Right kidney (tissue), 1 donor: Measurements from ENCODE around the gene MBP.

Experiments
- DNase-seq: peaks from one replicate; pipeline ENCODE4 v3.0.0-alpha.2; 2016

Gene MBP

GRCh38 chr18:77047803-77048419 lies 84.7 kb downstream of the MBP start:
- no peak for DNase-seq

- no peak for DNase-seq
Observed at GRCh38 chr18:77046994-77047393, 85.6 kb downstream of the MBP start.

DNA sequence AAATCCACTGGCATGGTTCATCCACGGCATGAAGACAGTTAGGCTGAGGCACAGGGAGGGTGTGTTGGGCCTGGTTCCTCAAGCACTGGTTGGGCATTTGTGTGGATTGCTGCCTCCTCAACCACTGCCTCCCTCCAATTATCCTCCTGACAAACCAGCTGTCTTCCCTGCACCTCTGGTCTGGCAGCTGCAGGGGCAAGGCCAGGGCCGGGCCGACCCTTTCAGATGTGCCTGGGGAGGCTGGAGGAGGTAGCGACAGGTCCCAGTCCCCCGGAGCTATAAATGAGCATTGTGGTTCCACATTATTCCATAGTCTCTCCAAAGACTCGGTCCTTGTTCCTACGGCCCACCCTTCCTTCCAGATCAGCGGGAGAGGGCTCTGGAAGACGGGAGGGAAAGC lies 86.2 kb downstream of the MBP start:
- no peak for DNase-seq

DNA sequence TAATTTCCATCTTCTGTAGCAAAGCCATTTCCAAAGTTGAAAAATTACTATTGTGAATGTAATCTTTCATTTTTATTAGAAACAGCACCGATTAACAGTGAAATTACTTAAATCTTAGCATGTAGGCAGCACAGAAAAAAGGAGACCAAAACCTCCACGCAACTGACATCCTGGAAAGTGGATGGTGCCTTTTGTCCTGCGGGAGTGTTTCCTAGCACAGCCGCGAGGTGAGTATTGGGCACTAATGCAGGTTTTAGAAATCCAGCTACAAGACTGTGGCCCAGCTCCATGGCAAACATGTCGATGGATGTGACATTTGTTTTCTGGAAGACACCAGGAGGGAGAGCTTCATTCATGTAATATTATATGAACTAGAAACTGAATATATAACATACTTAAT lies 86.9 kb downstream of the MBP start:
- DNase-seq = no peak

DNA sequence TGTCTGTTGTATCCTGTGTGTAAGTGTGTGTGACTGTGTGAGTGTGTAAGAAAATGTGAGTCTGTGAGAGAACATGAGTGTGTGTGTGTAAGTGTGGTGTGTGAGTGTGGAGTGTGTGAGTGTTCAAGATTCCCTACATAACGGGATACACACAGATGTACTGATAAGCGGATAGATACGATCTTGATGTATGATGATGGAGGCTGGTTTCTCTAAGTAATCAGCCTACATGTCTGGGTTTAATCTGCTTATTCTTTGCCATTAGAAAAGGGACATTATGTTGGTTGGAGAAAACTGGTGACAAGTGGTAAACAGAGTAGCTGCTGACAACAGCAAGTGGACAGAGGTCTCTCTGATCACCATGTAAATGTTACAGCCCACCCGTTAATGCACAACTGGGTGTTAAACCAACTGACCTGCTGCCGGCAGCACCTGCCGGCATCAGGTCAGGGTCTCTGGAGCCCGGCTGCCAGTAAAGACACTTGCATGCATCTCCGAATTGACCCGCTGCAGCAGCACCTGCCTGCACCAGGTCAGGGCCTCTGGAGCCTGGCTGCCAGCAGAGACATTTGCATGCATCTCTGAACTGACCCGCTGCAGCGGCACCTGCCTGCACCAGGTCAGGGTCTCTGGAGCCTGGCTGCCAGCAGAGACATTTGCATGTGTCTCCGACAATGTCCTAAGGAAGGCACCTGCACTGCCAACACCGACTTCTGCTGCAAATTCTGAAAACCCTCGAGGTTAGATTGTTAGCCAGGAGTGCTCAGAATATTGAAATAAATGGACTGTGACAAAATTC lies 87.5 kb downstream of the MBP start:
- no peak for DNase-seq

DNA sequence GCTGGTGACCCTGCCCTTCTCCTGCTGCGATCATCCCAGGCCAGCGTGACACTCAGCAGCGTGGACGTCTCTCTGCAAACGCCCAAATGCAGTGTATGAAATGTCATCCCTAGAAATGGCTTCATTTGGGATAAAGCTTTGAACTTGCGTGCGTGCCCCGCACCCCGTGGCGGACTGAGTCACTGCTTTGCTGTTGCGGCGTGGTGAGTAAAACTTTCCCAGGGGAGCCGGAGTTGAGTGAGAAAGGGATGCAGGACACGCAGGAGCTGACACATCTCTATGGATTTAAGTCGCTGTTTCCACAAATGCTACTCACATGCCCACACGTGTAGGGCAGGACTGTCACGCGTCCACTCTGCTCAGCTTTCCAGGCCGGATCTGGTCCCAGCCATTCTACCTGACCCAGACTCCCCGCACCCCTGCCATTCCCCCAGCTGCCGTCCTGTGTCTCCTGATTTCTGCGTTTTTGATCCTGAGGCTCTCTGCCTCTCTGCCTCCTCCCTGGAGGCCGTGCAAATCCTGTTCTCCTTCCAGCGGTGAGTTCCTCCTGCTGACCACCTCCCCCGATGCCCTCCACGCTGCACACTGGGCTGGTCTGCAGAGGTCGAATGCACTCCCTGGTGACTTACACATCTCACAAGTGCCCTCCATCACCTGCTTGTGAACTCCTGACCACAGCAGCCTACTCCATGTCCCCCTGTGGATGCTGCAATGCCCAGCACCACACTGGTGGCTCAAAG lies 88.9 kb downstream of the MBP start:
- DNase-seq = no peak

- DNase-seq = no peak
Observed at GRCh38 chr18:77042583-77042982, 90.0 kb downstream of the MBP start.

DNA sequence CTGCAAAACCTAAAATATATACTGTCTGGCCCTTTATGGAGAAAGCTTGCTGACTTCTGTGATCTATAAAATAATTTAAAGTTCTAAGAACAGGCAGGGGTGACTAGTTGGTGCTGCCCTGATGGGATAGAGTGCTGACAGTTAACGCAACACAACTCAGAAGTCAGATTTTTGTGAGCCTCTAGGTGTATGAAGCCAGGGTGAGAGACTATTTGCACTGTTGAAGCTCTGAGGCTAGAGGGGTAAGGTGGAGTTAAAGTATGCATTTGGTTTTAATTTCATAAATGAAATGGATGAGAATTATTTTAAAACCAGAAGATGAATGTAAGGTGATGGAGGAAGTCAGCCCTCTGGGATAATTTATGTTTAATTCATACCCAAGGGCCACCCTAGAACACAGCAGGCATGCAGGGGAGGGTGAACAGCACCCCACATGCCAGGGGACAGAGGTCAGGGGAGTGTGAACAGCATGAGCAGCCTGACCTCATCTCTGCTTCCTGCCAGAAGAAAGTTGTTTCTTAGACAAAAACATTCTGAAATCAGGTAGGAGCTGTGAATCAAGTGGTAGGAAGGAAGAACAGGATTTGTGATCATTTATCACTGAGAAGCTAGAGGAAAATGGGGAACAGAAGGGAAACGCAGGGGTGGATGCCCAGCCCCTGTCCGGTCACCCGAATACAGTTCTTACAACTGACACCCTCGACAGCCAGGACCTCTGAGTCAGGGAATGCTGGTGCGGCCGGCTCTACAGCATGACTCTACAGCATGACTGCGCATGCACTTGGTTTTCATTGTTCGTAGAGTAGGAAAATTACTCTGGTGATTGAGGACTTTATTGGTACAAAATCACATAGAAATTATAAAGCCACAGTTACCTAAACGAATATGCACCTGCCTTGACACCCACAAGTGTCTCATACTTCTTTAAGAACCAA lies 93.1 kb downstream of the MBP start:
- DNase-seq = no peak

GRCh38 chr18:77038182-77038858 lies 94.3 kb downstream of the MBP start:
- no peak for DNase-seq

DNA sequence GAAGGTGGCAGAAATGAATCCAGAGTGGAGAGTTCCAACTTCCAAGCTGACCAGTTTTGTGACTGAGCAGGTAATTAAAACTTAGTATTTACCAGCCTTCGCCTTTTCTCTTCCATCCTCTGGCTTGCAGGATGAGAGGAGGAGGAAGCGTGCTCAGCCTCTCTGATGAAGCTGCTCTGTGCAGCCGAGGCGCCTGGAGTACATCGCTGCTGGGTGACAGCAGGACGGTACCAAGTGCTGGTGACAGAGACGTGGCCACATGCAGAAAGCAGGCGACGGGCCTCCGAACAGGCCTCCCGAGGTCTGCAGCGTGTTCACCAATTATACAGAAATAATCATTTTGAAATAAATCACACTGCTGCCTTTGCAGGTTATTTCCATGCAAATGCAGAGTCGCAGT lies 95.0 kb downstream of the MBP start:
- DNase-seq = no peak

- DNase-seq = no peak
Observed at GRCh38 chr18:77035380-77036187, 97.0 kb downstream of the MBP start.

DNA sequence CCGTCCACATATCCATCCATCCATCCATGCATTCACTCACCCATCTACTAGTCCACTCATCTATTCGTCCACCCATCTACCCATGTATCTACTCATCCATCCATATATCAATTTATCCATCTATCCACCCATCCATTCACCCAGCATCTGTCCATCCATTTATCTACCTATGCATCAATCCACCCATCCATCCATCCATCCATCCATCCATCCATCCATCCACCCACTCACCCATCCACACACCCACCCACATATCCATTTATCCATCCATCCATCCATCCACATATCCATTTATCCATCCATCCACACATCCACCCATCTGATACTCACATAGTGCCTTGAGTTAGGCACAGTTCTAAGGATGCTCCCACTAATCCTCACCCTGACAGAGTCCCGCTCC lies 99.0 kb downstream of the MBP start:
- no peak for DNase-seq

GRCh38 chr18:77032181-77032701 lies 100.3 kb downstream of the MBP start:
- no peak for DNase-seq

DNA sequence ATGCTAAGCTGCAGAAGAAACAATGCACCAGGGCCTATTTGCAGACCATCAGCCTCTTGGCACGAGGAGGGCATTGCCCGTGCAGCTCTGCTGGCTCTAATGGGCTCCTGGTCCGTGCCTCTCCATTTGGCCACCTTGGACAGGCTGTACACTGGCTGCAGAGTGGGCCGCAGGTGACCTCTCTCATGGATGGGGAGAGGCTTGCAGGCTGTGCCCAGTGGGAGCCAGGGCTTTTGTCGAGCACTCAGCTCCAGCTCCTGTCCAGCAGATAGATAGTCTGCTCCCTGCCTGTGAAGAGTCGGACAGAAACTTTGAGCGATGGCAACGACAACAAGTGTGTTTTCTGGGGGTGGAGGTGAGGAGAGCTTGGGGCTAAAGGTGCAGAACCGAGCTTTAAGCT lies 100.9 kb downstream of the MBP start:
- no peak for DNase-seq

DNA sequence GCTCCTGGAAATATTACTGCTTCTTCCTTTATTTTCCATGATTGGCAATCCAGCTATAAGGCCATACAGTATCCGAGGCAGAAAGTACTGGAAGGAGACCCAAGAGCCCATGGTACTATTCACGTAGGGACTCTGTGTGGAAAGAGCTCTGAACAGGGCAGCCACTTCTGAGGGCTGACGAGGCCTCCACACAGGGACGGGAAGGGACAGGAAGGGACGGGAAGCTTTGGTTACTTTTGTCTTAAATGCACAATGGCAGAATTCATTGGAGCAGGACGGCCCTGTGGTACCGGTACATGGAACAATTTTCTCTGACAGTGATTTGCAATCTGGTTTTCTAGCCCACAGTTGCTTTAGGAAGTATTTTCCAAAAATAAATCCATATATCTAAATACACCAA lies 102.4 kb downstream of the MBP start:
- DNase-seq = no peak

- DNase-seq = no peak
Observed at GRCh38 chr18:77025831-77026363, 106.7 kb downstream of the MBP start.

DNA sequence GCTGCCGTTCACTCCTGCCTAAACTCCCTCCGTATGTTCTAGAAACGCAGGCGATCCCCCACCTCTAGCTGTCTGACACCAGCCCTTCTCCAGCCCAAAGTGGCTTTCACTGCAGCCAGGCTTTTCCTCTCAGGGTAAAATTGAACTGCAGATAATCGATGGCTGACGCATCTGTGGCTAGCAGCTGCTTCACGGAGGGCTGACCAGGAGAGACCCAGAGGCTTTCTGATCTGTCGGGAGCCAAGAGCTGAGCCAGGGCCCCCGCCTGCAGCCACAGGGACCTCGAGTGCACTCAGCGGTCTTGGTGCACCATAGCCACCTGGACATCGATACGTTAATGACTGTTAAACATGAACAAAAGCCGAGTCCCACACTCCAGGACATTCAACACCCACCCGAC lies 107.5 kb downstream of the MBP start:
- no peak for DNase-seq

DNA sequence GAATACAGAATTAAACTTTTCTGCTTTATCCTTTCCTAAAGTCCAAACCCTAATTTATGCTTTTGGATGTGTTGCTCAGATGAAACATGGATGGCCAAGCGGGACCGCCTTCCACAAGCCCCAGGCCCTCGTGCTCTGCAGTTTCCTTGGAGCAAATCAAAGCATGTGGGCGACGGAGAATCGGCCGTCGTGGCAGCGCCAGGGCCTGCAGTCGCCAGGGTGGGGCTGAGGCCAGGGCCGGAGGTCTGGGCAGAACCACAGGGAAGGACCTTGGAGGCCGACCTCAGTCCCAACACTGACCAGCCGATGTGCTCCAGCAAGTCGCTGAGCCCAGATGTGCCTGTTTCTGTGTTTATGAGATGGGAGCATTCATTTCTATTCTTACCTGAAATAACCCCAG lies 108.1 kb downstream of the MBP start:
- no peak for DNase-seq

GRCh38 chr18:77023102-77023782 lies 109.3 kb downstream of the MBP start:
- DNase-seq = no peak

GRCh38 chr18:77022556-77022955 lies 110.0 kb downstream of the MBP start:
- no peak for DNase-seq
